IMR-90 (cell line): ENCODE results near the gene FAM124B. TPM values are rescaled to one million over a fixed set of nuclear protein-coding genes. Genes with fewer than 3 reads are reported as not detected.

Source experiments
- ATAC-seq: fragments of 200-7000 bp; cut with Tn5 transposase; 2 replicates; pipeline ENCODE4 v1.9.1; 2020; ENCODE audit warnings: low read depth, mild to moderate bottlenecking, moderate library complexity
- BruUV-seq: library from RNA; stranded (reverse); fragments of 400-500 nt; replicated peaks from 2 replicates; lab custom pipeline; 2021; lab: Mats Ljungman, UMichigan
- CTCF ChIA-PET: fragments of 300-600 bp; formaldehyde crosslinking; extraction: SDS; loops from one replicate; lab custom pipeline; 2021; ENCODE audit warnings: antibody characterized with exemption; lab: Yijun Ruan, JAX
- POLR2A ChIA-PET: fragments of 300-600 bp; sonication (Branson Sonifier 250); formaldehyde crosslinking; loops from one replicate; lab custom pipeline; 2022; ENCODE audit warnings: antibody characterized with exemption; ENCODE audit not compliant: unreplicated experiment; lab: Charles Lee
- DNase-seq: peaks from one replicate; pipeline ENCODE4 v3.0.0; 2013
- H2AFZ ChIP-seq: replicated peaks from 2 replicates; pipeline ENCODE3; 2013; ENCODE audit warnings: low read length, mild to moderate bottlenecking; ENCODE audit not compliant: poor library complexity
- H2AK5ac ChIP-seq: 2 replicates; pipeline ENCODE4 v1.6.1; 2013; ENCODE audit warnings: low read depth, low read length, inconsistent platforms
- H2AK9ac ChIP-seq: replicated peaks from 2 replicates; pipeline ENCODE3; 2013; ENCODE audit warnings: mild to moderate bottlenecking, low read depth, low read length, moderate library complexity; ENCODE audit not compliant: poor library complexity
- H2BK120ac ChIP-seq: 2 replicates; pipeline ENCODE4 v1.6.1; 2013; ENCODE audit warnings: low read depth, low read length, inconsistent platforms
- H2BK15ac ChIP-seq: 3 replicates; pipeline ENCODE4 v1.6.1; 2013; ENCODE audit warnings: low read depth, low read length, inconsistent platforms
- H2BK20ac ChIP-seq: 2 replicates; pipeline ENCODE4 v1.6.1; 2013; ENCODE audit warnings: low read depth, mild to moderate bottlenecking, inconsistent platforms, low read length, moderate library complexity
- H2BK5ac ChIP-seq: 2 replicates; pipeline ENCODE4 v1.6.1; 2013; ENCODE audit warnings: mild to moderate bottlenecking, low read depth, low read length, inconsistent platforms; ENCODE audit not compliant: poor library complexity, severe bottlenecking
- H3K14ac ChIP-seq: replicated peaks from 2 replicates; pipeline ENCODE4 v1.6.1; 2013; ENCODE audit warnings: low read depth, low read length, inconsistent platforms
- H3K18ac ChIP-seq: 2 replicates; pipeline ENCODE4 v1.6.1; 2013; ENCODE audit warnings: low read depth, low read length, control low read depth
- H3K23ac ChIP-seq: 2 replicates; pipeline ENCODE4 v1.6.1; 2013; ENCODE audit warnings: low read depth, low read length, inconsistent platforms
- H3K27ac ChIP-seq: 2 replicates; pipeline ENCODE4 v1.5.1; 2013; ENCODE audit warnings: mild to moderate bottlenecking, control low read depth, low read length; ENCODE audit not compliant: insufficient read depth
- H3K27me3 ChIP-seq: 2 replicates; pipeline ENCODE4 v1.6.1; 2013; ENCODE audit warnings: low read length; ENCODE audit not compliant: control insufficient read depth, insufficient read depth
- H3K36me3 ChIP-seq: 2 replicates; pipeline ENCODE4 v1.6.1; 2013; ENCODE audit warnings: low read length, mixed read lengths; ENCODE audit not compliant: control insufficient read depth, insufficient read depth
- H3K4ac ChIP-seq: 2 replicates; pipeline ENCODE4 v1.6.1; 2013; ENCODE audit warnings: low read depth, low read length, inconsistent platforms
- H3K4me1 ChIP-seq: 2 replicates; pipeline ENCODE4 v1.6.1; 2013; ENCODE audit warnings: low read length, mixed read lengths; ENCODE audit not compliant: control insufficient read depth, insufficient read depth
- H3K4me2 ChIP-seq: 2 replicates; pipeline ENCODE4 v1.6.1; 2013; ENCODE audit warnings: low read depth, mild to moderate bottlenecking, control low read depth, low read length, moderate library complexity
- H3K4me3 ChIP-seq: 2 replicates; pipeline ENCODE4 v1.5.1; 2013; ENCODE audit warnings: low read depth, mild to moderate bottlenecking, control low read depth, low read length, moderate library complexity; ENCODE audit not compliant: insufficient read depth
- H3K56ac ChIP-seq: 2 replicates; pipeline ENCODE4 v1.6.1; 2013; ENCODE audit warnings: low read length, inconsistent platforms; ENCODE audit not compliant: insufficient read depth; ENCODE audit errors: extremely low read depth
- H3K79me1 ChIP-seq, 2 experiments: 2 replicates each; pipeline ENCODE4 v1.6.1; 2013; ENCODE audit warnings: low read length in 2 of 2, inconsistent platforms in 1 of 2, low read depth in 1 of 2
- H3K9ac ChIP-seq: 2 replicates; pipeline ENCODE4 v1.6.1; 2013; ENCODE audit warnings: low read depth, low read length, control low read depth
- H3K9me1 ChIP-seq: 2 replicates; pipeline ENCODE4 v1.6.1; 2013; ENCODE audit warnings: low read length, inconsistent platforms; ENCODE audit not compliant: insufficient read depth
- H3K9me3 ChIP-seq: 2 replicates; pipeline ENCODE4 v1.6.1; 2013; ENCODE audit warnings: low read length; ENCODE audit not compliant: control insufficient read depth, insufficient read depth
- H4K20me1 ChIP-seq: 2 replicates; pipeline ENCODE4 v1.6.1; 2013; ENCODE audit warnings: low read length, inconsistent platforms; ENCODE audit not compliant: insufficient read depth
- H4K5ac ChIP-seq: 2 replicates; pipeline ENCODE4 v1.6.1; 2013; ENCODE audit warnings: mild to moderate bottlenecking, low read depth, low read length, control low read depth
- H4K8ac ChIP-seq, 2 experiments: 2 replicates each; pipeline ENCODE4 v1.6.1; 2013; ENCODE audit warnings: low read depth in 2 of 2, low read length in 2 of 2, control low read depth in 1 of 2, inconsistent platforms in 1 of 2
- H4K91ac ChIP-seq: 2 replicates; pipeline ENCODE4 v1.6.1; 2013; ENCODE audit warnings: low read depth, low read length, inconsistent platforms; ENCODE audit not compliant: insufficient read depth
- CEBPB ChIP-seq: IDR thresholded peaks from 2 replicates; pipeline ENCODE4 v1.6.1; 2012; ENCODE audit warnings: low read depth, low read length, improper control_type of control experiment
- FOS ChIP-seq: fragments of 150-350 bp; IDR thresholded peaks from 2 replicates; pipeline ENCODE4 v1.6.1; 2016; ENCODE audit warnings: low read depth, low read length
- NFE2L2 ChIP-seq: fragments of 150-350 bp; IDR thresholded peaks from 2 replicates; pipeline ENCODE4 v1.6.1; 2016; ENCODE audit warnings: low read depth, mild to moderate bottlenecking, low read length
- POLR2A ChIP-seq: IDR thresholded peaks from 2 replicates; pipeline ENCODE4 v1.6.1; 2012; ENCODE audit warnings: mild to moderate bottlenecking, low read depth, low read length
- RCOR1 ChIP-seq: IDR thresholded peaks from 2 replicates; pipeline ENCODE4 v1.6.1; 2012; ENCODE audit warnings: mild to moderate bottlenecking, low read length, improper control_type of control experiment; ENCODE audit not compliant: insufficient replicate concordance
- WGBS, 2 experiments: methylation state at CpG; one replicate each; pipeline versions ENCODE4 v1.1.5 to v1.1.7; 2013; ENCODE audit warnings: missing lambda C conversion rate in 2 of 2; ENCODE audit not compliant: insufficient read length in 1 of 2; ENCODE audit errors: extremely low coverage in 2 of 2; 5-methylcytosine and 5-hydroxymethylcytosine counted together
- dilution Hi-C: fragments of 300-500 bp; cut with HindIII; formaldehyde crosslinking; loops from one replicate; pipeline ENCODE4 v1.14.3; 2018; ENCODE audit warnings: low sequenced_read_pairs; ENCODE audit not compliant: unreplicated experiment
- in situ Hi-C: fragments of 300-500 bp; cut with MboI; formaldehyde crosslinking; loops from 3 replicates; pipeline ENCODE4 v1.14.3; 2019; ENCODE audit warnings: low sequenced_read_pairs, inconsistent platforms, mixed read lengths
- intact Hi-C: fragments of 100-400 bp; cut with micrococcal nuclease; formaldehyde crosslinking; loops from 2 replicates; pipeline ENCODE4 v1.10.0; 2022
- polyA plus RNA-seq, 3 experiments: library from polyadenylated mRNA; depleted of rRNA; stranded (reverse); fragments of >200 nt; gene quantifications; 2 replicates each; pipeline ENCODE4 v1.2.3, GENCODE V29; 2012; ENCODE audit warnings: low replicate concordance in 1 of 3
- total RNA-seq: library from RNA; depleted of rRNA; stranded (reverse); fragments of >200 nt; gene quantifications from 2 replicates; pipeline ENCODE4 v1.2.3, GENCODE V29; 2012

Gene FAM124B
- total and polyA plus RNA-seq, 2 of the 4 experiments (the other 2 are of a cell fraction), result not detected

DNA sequence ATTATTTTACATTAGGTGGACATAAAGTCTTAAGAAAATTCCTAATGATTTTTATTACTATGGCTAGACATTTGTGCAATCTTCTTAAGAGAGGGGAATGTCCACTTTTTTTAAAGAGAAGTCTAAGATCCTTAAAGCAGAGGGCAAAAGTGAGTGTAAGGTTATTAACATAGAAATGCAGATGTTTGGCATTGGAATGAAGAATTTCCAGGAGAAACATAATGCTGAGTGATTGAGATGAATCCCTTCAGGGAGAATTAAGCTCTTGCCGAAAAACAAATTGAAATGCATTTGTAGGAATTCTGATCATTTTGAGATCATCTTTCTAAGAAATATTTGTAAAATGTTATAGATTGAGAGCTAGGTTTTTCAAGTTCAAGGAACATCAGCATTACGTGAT is 15.0 kb downstream of the FAM124B start:
- no peak overlapping the region for H2BK20ac ChIP-seq
- WGBS, 2 experiments, result 83% methylated on average over 1 of the region's 2 CpGs; no CpG with 5 or more reads in 1 of the 2 experiments
- H3K4me1 ChIP-seq, result no peaks in the 10 kb centered on the region
- no peak overlapping the region for H3K14ac ChIP-seq
- H3K27ac ChIP-seq, result no peak overlapping the region
- no peak overlapping the region for H2AFZ ChIP-seq
- CTCF ChIA-PET, result interaction anchor here (0.6 kb wide), 1 partner anchor 585 kb away, joined by 3 read pairs; no protein-coding TSS in a partner anchor
- H3K9me3 ChIP-seq, result no peaks in the 10 kb centered on the region
- intact Hi-C loops (no loop called here), in situ Hi-C loops (no loop called here), dilution Hi-C loops (no loop called here)
- DNase-seq (no peak), ATAC-seq (no peak)
- H3K23ac ChIP-seq, result no peak overlapping the region
- no peaks in the 10 kb centered on the region for H3K36me3 ChIP-seq
- no peak overlapping the region for H2AK9ac ChIP-seq
- H2BK120ac ChIP-seq, result no peak overlapping the region
- TF ChIP-seq RCOR1, result no peak
- no peak for TF ChIP-seq POLR2A
- TF ChIP-seq NFE2L2, result no peak
- TF ChIP-seq FOS, result no peak
- TF ChIP-seq CEBPB, result no peak
- no peak overlapping the region for H3K4me3 ChIP-seq
- H3K4ac ChIP-seq, result no peak overlapping the region
- POLR2A ChIA-PET, result no interaction called here
- no peak overlapping the region for H2BK5ac ChIP-seq
- no peak overlapping the region for H4K8ac ChIP-seq
- H2BK15ac ChIP-seq, result no peak overlapping the region
- H3K79me1 ChIP-seq, result no peaks in the 10 kb centered on the region
- no peaks in the 10 kb centered on the region for H4K20me1 ChIP-seq
- H3K4me2 ChIP-seq, result no peak overlapping the region
- H3K9me1 ChIP-seq, result no peaks in the 10 kb centered on the region
- H4K5ac ChIP-seq, result no peak overlapping the region
- H4K91ac ChIP-seq, result no peak overlapping the region
- H3K56ac ChIP-seq, result no peak overlapping the region
- BruUV-seq, result no TSS peak
- no peak overlapping the region for H3K9ac ChIP-seq
- H2AK5ac ChIP-seq, result no peak overlapping the region
- H3K18ac ChIP-seq, result no peak overlapping the region
- H3K27me3 ChIP-seq, result peaks cover 7% of the 10 kb centered on the region
